ENCODE data around the gene FRMPD4.

The FRMPD4 gene

GRCh38 chrX:12327836-12328235, 189.6 kb downstream of the FRMPD4 start:
- TF ChIP-seq CTCF (IDR thresholded peaks at IDR 0.05; ENCODE audit: insufficient read depth, missing control alignments), result no peak
- DNase-seq (ENCODE audit: insufficient read length, low spot score) (no peak), FAIRE-seq (no peak)

GRCh38 chrX:12329476-12329875, 191.2 kb downstream of the FRMPD4 start:
- DNase-seq (ENCODE audit: insufficient read length, low spot score) (no peak), FAIRE-seq (no peak)
- TF ChIP-seq CTCF (IDR thresholded peaks at IDR 0.05; ENCODE audit: insufficient read depth, missing control alignments), result no peak

GRCh38 chrX:12330841-12331240, 192.6 kb downstream of the FRMPD4 start:
- FAIRE-seq (no peak), DNase-seq (ENCODE audit: insufficient read length, low spot score) (no peak)
- no peak for TF ChIP-seq CTCF (IDR thresholded peaks at IDR 0.05; ENCODE audit: insufficient read depth, missing control alignments)

GRCh38 chrX:12332786-12333347, 194.6 kb downstream of the FRMPD4 start:
- no peak for TF ChIP-seq CTCF (IDR thresholded peaks at IDR 0.05; ENCODE audit: insufficient read depth, missing control alignments)
- peak; percentile 91 for FAIRE-seq
- no peak for DNase-seq (ENCODE audit: insufficient read length, low spot score)

GRCh38 chrX:12339921-12340320, 201.6 kb downstream of the FRMPD4 start:
- no peak for TF ChIP-seq CTCF (IDR thresholded peaks at IDR 0.05; ENCODE audit: insufficient read depth, missing control alignments)
- FAIRE-seq (no peak), DNase-seq (ENCODE audit: insufficient read length, low spot score) (no peak)

GRCh38 chrX:12344954-12345353, 206.7 kb downstream of the FRMPD4 start:
- FAIRE-seq, result no peak
- no peak for TF ChIP-seq CTCF (IDR thresholded peaks at IDR 0.05; ENCODE audit: insufficient read depth, missing control alignments)
- DNase-seq (ENCODE audit: insufficient read length, low spot score), result no peak

GRCh38 chrX:12349201-12349600, 210.9 kb downstream of the FRMPD4 start:
- FAIRE-seq, result no peak
- DNase-seq (ENCODE audit: insufficient read length, low spot score), result no peak

More at GRCh38 chrX:12349201-12349600, 210.9 kb downstream of the FRMPD4 start:
- TF ChIP-seq CTCF (IDR thresholded peaks at IDR 0.05; ENCODE audit: insufficient read depth, missing control alignments), result peak; percentile 1

All from D721Med (cell line).